Endometrial microvascular endothelial cells (primary cell): ENCODE results near the gene CCDC186. TPM values are rescaled to one million over a fixed set of nuclear protein-coding genes. Genes with fewer than 3 reads are reported as not detected.

Source experiments
- in situ Hi-C: cut with HindIII; loops from 2 replicates; pipeline ENCODE4 v1.10.0; 2017; ENCODE audit warnings: low sequenced_read_pairs, low pct_unique_long_range_greater_than_20kb; ENCODE audit errors: inconsistent ontology term
- total RNA-seq: library from RNA; depleted of rRNA; stranded (reverse); fragments of >200 nt; gene quantifications from one replicate; pipeline ENCODE4 v1.2.3, GENCODE V29; 2015; ENCODE audit errors: inconsistent ontology term

CCDC186 gene
- total RNA-seq, 1 donor from 2014 or later = 3.8 TPM

DNA sequence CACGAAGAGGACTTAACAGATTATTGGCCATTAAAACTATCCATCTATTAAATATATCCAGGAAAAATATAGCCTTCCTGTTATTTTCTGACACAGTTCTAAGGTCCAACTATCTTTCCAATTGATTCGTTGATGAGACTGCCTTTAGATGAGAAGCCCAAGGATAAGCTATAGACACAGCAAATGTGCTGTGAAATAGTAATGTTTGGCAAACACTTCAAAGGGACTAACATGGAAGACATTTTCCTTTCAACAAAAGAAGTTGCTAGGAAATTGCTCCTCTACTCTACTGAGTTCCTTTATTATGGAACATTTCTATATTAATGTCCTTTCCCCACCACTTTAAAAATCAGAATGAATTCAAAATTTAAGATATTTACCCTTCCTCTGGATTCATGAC is 38.5 kb downstream of the CCDC186 start:
- in situ Hi-C loops = no loop called here

DNA sequence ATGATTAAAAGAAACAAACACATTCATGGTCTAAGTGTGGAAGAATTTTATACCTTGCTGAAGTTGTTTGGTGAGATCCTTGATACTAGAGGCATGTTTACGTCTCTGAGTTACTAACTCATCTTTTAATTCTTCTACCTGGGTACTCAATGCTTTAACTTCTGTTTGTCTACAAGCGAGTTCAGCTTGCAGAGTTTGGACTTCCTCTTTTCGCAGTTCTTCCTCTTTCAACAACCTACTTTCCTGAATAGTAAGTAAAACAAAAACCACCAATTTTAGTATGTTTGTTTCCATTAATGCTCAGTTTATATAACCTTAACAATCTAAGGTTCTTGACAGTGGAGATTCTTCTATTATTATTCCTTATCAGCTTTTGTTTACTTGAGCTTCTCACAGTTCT is 42.9 kb downstream of the CCDC186 start:
- in situ Hi-C loops = no loop called here

DNA sequence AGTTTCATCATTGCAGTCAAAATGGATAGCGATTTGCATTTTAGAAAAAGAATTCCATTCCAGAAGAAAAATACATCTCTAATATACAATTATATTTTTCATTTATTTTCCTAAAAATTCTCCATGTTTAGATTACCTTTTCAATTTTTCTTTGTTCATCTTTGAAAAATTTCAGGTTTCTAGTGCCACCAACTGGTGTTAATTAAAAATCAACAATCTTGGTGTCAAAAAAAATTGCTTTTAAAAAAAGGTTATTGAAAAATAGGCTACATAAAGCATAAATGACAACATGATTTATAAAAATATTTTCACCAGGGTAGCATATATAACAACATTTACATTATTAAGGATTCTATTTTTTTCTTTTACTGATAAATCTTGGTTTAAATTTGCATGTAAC is 53.0 kb downstream of the CCDC186 start:
- in situ Hi-C loops = no loop called here

DNA sequence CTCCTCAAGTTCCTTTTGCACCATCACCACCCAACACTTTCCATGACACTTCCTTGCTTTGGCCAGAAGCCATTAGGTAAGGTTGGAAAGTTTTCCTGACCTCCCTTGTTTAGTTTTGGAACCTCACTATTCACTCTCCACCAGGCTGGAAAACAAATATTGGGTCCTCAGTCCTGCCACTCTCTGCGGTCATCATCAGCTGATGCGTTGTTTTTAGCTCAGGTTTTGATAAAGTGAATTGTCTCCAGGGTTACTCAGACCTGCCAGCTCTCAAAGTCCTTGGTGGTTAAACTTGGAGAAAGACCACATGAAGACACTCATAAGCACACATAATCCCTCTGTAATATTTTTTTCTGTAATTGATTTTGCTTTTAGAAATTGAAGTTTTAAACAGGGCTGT is 55.5 kb downstream of the CCDC186 start:
- in situ Hi-C loops = no loop called here

DNA sequence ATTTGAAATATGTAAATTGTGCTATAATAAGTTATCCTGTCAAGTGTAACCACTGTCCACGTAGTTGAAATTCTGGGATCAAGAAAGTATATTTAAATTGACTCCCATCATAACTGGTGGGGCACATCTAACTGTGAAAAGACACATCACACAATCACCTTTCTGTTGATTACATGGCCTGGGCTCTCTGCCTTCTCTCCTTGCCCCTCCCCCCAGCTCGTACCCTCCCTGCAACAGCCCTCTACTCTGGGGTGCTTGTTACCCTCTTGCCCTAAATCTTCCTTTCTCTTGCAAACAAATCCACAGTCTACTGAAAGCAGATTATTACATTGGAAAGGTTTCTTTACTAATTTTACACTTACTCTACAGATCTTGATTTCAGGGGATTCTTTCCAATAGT is 56.3 kb downstream of the CCDC186 start:
- in situ Hi-C loops = no loop called here

DNA sequence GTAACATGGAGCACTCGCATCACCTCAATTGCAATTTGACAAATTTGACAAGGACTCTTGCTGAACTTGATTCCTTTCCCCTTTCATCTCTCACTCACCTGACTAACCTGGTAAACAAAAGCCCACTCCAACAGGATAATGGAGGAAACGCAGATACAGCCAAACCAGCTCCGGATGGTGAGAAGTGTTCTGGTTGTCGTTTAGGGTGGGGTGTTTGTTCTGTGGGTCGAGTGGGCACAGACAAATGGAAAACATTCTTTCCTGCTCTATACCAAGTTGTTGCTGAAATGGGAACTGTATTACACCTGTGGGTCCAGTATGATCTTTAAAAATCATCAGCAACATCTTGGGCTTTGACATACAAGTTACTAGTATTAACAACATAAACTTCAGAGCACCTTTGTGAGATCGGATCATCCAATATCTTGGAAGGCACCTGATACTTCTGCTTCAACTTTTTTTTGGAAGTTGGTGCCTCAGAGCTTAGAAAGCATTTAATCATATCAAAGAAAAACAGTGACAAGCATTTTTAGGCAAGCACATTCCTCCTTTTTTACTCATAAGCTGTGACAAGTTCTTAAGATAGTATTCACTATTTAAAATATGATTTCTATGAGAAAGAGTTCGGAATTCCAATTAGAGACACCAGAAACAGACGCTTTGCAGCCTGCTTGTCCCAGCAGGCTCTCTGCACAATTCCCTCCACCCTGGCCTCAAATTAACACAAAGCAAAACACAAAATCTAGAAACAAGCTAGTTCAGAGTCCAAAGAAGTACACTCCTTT is 58.1 kb downstream of the CCDC186 start:
- in situ Hi-C loops = no loop called here

DNA sequence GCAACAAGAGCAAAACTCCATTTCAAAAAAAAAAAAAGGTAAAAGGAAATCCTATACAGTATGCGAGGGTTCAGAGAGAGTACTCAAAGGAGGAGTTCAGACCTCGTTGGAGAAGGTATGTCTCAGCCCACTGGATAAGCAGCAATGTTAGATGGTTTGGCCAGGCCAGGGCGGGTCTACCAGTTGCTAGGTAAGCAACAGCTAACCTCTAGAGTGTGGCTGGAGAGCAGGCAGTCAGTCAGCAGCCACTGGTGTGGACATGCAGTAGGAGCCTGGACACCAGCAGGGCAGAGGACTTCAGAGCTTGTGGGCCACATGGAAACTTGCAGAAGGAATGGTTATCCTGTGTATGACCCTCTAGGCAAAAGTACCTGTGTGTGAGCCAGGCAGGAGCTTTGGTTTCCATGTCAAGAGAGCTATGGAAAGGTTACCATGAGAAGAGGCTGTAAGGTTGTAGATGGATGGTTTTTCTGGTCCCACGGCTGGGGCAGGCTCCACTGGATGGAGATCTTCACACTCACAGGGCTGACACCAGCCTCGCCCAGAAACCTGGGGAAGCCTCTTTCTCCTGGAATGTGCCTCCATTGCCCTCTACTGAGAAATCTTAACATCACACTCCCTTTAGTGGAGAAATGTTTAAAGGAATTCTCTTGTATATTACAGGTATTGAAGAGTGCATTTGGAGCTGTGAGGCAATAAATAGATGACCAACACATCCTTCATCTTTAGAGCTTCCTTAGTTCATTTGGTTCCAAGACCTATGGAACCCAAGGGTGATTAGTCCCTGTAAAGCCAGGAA is 63.6 kb downstream of the CCDC186 start:
- in situ Hi-C loops = no loop called here

DNA sequence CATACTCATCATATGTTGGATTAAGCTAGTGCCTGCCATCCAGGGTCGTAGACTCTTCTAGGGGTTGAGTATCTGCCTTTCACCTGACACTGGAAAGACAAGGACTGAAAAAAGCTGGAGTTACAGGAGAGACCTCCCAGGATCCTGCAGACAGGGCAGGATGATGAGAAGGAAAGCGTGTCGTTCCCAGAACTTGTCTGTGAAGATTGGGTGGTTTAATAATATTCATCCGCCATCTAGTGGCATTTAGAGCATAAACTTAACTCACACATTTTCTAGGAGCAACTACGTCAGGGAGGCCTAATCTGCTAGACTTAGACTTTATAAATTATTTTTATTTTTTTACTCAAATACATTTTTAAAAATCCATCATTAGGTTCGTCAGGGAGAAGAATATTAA is 70.7 kb downstream of the CCDC186 start:
- in situ Hi-C loops = no loop called here

DNA sequence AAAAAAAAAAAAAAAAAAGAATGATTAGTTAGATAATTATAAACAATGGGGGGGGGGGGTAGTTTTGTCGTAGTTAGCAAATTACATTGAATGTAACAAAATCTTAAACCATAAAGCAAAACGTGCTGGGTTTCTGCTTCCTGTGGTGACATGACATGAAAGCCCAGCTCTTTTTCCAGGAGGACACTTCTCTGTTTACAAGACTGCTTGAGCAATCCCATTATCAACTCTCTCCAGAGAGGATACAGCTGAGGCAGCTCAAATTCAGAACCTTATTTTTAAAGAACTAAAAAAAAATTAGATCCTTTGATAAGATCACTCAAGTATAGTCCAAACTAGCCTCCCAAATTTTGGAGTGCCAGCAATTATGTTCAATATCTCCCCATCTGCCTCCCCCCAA is 71.7 kb downstream of the CCDC186 start:
- in situ Hi-C loops = no loop called here

DNA sequence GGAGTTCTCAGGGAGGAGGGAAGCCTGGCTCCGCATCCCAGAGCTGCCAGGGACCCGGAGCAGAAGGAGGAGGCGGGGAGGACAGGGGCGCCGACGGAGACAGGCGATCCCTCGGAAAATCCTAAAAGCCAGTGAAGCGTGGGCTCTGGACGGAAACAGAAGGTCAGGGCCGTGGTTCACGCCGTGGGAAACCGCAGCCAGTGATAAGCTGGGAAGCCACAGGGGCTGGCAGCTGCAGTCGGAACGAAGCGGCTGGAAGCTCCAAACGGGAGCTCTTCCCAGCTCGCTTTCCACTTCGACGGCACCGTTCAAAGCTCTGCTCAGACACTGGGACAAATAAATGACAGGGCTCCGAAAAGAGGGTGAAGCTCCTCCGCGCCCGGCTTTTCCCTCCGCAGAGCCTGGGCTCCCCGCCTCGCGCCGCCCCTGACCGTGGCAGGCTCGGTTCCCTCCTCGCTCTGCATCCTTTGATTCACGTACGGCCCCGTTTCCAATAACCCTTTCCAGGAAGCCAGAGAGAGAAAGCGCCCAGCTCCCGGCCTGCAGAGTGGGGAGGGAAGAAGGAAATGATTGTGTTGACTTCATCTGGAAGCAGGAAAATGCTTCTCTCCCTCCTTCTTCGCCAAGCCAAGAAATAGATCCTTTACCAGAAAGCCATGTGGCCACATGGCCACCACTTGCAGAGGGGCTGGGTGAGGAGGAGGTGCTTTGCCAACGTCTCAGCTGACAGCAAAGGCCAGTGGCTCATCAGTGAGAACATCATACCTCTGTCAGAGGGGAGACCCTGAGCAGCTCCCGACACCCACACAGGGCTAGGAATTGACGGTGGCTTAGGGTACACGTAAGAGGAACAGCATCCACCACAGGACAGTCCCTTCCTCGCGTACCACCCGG is 72.9 kb downstream of the CCDC186 start:
- in situ Hi-C loops = no loop called here

DNA sequence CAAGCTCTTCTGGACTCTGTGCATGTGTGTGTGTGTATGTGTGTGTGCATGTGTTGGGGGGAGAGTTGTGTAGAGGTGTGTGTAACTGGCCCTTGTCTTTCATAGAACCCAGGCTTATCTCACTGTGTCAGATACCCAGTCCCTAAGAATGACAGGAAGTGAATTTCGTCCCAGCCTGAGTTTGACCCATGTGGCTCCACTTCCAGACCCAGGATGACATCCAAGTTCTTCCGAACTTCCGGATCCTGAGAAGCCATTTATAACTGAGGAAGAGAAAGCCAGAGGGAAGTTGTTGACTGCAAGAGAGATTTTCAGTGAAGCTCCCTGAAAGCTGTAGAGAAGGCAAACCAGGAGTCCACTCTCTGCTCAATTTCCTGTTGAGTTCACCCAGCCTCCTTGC is 77.1 kb downstream of the CCDC186 start:
- in situ Hi-C loops = no loop called here

DNA sequence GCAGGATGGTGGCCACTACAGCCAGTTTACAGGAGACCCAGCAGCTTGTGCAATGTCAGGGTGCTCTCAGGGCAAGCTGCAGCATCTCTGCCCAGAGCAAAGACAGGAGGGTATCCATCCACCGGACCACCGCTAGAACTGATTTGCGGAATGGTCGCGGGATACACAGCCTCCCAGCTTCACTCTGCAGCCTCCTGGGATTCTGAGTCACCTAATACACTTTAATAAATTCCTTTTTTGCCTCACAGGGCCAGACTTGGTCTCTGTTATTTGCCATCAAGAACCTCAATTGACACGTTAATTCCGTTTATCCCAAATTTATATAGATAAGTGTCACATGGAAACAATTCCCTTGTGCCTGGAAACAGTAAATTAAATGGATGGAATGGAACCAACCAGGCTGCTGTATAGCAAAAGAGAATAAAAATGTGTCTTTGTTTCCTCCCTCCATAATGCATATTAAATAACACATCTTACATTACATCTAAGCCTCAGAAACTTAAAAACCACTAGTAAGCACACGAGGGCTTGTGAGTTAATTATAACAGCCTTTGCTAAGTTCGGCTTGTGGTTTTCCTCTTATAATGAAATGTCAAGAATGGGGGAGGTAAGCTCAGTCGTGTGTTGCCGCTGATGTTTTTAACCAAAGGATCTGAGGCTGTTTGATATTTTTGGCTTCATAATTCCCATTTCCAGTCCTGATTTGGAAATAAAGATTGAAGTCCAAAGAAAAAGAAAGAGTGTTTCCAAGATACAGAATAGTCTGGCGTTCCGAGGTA is 78.3 kb downstream of the CCDC186 start:
- in situ Hi-C loops = no loop called here

DNA sequence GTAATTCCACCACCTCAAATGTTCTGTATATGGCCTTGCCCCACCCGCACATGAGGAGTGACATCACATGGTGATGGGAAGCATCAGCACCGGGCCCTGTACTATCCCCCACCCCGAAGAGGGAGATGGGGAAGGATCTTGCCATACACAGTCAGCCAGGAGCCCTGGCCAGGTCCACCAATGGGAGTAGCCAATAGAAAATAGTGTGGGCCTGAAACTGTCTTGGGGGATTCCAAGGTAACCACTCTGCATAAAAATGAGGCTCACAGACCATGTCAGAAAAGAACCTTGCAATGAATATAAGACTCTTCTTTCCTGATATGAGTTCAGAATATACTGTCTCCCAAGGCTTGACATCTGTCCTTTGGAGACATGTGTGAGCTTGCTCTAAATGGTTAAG is 79.2 kb downstream of the CCDC186 start:
- in situ Hi-C loops = no loop called here

DNA sequence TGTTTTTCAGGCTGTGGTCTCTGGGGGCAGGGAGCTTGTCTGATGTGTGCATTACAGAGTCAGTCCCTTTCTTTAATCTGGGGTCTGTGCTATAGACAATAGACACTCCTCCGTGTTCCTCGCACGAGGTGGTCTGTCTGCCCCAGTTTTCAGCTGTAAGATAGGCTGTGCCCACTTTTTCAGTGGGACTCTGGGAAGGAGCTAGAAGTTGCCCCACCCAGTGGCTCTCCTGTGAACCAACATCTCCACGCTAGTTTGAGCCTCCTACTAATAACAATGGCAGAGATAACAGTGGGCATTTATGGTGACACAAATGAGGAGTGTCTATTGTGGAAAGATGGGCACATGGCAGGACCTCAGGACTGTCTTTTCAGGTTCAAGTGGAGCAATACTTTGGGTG is 86.3 kb downstream of the CCDC186 start:
- in situ Hi-C loops = no loop called here

DNA sequence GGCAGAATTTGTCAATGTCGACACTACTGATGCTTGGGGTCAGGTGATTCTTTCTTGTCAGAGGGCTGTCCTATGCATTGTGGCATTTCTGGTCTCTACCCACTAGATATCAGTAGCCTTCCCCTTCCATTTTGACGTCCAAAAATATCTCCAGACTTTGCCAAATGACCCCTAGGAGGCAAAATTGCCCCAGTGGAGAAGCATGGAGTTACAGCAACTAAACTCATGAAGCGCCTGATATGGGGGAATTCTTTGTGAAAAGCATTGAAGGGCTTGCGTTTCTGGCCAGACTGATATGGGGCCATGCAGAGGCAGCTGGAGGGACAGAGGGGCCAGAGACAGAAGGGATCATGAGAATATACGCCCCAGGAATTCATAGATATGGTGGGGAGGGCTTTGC is 86.7 kb downstream of the CCDC186 start:
- in situ Hi-C loops = no loop called here

DNA sequence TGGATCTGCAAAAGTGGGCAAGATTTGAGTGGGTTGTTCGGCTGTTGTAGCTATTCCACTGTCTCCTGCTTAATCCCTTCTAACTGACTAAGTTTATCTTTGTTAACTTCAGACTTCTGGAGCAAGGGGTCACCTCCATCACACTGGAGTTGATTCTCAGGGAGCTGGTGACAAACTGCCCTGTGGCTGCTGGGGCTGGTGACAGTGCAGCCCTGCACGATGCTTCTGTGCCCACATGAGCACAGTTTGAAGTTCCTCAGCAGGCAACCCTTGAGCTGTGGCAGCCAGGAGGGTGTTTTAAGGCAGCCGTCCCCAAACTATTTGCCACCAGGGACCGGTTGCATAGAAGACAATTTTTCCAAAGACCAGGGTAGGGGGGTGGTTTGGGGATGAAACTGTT is 89.8 kb downstream of the CCDC186 start:
- in situ Hi-C loops = no loop called here

DNA sequence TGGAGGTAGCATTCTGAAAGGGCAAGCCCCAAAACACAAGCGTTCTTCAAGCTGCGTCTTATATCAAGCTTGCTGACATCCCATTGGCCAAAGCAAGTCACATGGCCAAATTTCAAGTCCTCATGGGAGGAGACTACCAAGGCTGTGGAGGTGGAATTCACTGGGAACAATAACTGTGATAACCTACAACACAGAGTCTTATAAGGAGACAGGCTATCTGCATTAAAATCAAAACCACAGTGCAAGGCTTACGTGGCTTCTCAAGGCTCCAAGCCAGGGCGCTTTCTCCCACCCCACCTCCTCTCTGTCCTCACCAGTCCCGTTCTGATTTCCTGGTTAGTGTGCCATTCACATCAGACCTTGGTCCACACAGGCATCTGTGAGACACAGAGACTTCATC is 91.0 kb downstream of the CCDC186 start:
- in situ Hi-C loops = no loop called here

DNA sequence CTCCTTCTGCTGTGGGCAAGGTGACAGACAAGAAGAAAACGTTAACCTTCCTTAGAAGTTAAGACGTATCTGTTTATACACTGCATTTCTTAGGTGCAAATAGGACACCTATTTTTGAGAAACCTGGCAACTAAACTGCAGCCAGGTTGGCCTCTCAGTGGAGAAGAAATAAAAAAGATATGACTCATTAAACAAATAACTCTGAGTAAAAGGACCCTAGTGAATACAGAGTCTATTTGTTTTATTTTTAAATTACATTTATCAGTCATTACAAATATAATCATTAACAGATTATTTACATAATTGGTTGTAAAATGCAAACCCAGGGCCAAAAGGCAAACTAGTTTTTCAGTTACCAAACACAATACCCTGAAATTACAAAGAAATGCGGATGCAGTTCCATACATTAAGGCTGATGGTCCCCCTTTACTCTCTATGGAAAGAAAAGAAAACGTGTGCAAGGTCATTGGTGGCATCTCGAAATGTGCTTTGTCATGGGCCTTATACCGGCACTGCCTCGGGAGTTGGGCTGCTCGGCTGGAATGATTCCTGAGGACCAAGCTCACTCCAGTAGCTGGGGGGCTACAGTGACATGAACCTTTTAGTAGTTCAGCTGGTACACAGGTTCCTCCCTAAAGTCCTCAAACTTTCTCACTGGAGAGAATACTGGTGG is 92.0 kb downstream of the CCDC186 start:
- in situ Hi-C loops = no loop called here
